ENCODE measurements around the gene GRSF1. TPM values are rescaled to one million over a fixed set of nuclear protein-coding genes. Genes with fewer than 3 reads are reported as not detected.

Gene GRSF1
- 118 and 147 TPM in 2 replicates for total RNA-seq (2014; rRNA removed; shearing (Covaris generic))
- 103 and 113 TPM in 2 replicates for polyA plus RNA-seq (2016; fragmentation: Nextera tagmentation; extraction: Ambion mirVana)

- H3F3A ChIP-seq (ENCODE audit: insufficient read depth): peaks cover 8% of the 10 kb centered on the region; the same call in 1 of the 2 replicates
- H3K4me1 ChIP-seq (ENCODE audit: insufficient read depth): peaks cover 14% of the 10 kb centered on the region
- H3K27ac ChIP-seq: peak within 1 kb of the TSS; percentile 75
- no peaks in the 10 kb centered on the region; the same call in 1 of the 2 replicates for H4K20me1 ChIP-seq (ENCODE audit: insufficient read depth)
- peak within 1 kb of the TSS; percentile 46 for H2AFZ ChIP-seq
- no peaks in the 10 kb centered on the region for H3K27me3 ChIP-seq (replicated peaks; ENCODE audit: insufficient read depth)
- peaks cover 44% of the 10 kb centered on the region for H3K79me2 ChIP-seq (ENCODE audit: insufficient read depth)
- TF ChIP-seq EZH2phosphoT487 (IDR thresholded peaks at IDR 0.05; ENCODE audit: insufficient read depth, low read depth): no peak
- TF ChIP-seq EZH2 (IDR thresholded peaks at IDR 0.05; ENCODE audit: insufficient read depth, poor library complexity, severe bottlenecking): no peak
- H3K9me3 ChIP-seq (ENCODE audit: low read depth): no peaks in the 10 kb centered on the region
- peak within 1 kb of the TSS; percentile 87 for H3K9ac ChIP-seq
- 2% methylated on average over 35 to 38 of the region's 51 CpGs for WGBS, 2 experiments (ENCODE audit: low coverage in 1 of 2, low lambda C conversion rate in 2 of 2, missing lambda C conversion rate in 2 of 2)
- H3K9me2 ChIP-seq (ENCODE audit: insufficient read depth): no peaks in the 10 kb centered on the region
- H3K4me3 ChIP-seq: peak within 1 kb of the TSS; percentile 84
- no peaks in the 10 kb centered on the region for H3K36me3 ChIP-seq (ENCODE audit: low read depth)
- peak; percentile 96 for DNase-seq
- H3K4me2 ChIP-seq (ENCODE audit: unreplicated experiment): peak within 1 kb of the TSS; percentile 80
- in situ Hi-C loops (cut with MboI): no loop called here
Observed at GRCh38 chr4:70839589-70840093, at the start of gene GRSF1. Gene GRSF1 (minus strand): TSS chr4:70839890. CDS start chr4:70839827, 63 bp downstream.

GRCh38 chr4:70885174-70885573 is 45.5 kb upstream of the GRSF1 start:
- no peak overlapping the region for H3K27ac ChIP-seq
- 59 to 64% methylated on average over 6 of the region's 6 CpGs for WGBS, 2 experiments (ENCODE audit: low coverage in 1 of 2, low lambda C conversion rate in 2 of 2, missing lambda C conversion rate in 2 of 2)

GRCh38 chr4:70880739-70881138 is 41.0 kb upstream of the GRSF1 start:
- H3K9me2 ChIP-seq (ENCODE audit: insufficient read depth): no peaks in the 10 kb centered on the region
- in situ Hi-C loops (cut with MboI): no loop called here
- H3K9me3 ChIP-seq (ENCODE audit: low read depth): no peaks in the 10 kb centered on the region
- H3K79me2 ChIP-seq (ENCODE audit: insufficient read depth): no peaks in the 10 kb centered on the region
- no peak overlapping the region for H3K9ac ChIP-seq
- H4K20me1 ChIP-seq (ENCODE audit: insufficient read depth): no peaks in the 10 kb centered on the region
- no peak overlapping the region for H3K4me2 ChIP-seq (ENCODE audit: unreplicated experiment)
- TF ChIP-seq EZH2phosphoT487 (IDR thresholded peaks at IDR 0.05; ENCODE audit: insufficient read depth, low read depth): no peak
- TF ChIP-seq EZH2 (IDR thresholded peaks at IDR 0.05; ENCODE audit: insufficient read depth, poor library complexity, severe bottlenecking): no peak
- no peak for DNase-seq
- H3F3A ChIP-seq (ENCODE audit: insufficient read depth): no peaks in the 10 kb centered on the region
- H3K36me3 ChIP-seq (ENCODE audit: low read depth): no peaks in the 10 kb centered on the region
- H3K4me3 ChIP-seq: no peak overlapping the region
- H3K4me1 ChIP-seq (ENCODE audit: insufficient read depth): no peaks in the 10 kb centered on the region; the same call in 1 of the 2 replicates
- whole genome bisulfite sequencing, 2 experiments (ENCODE audit: low coverage in 1 of 2, low lambda C conversion rate in 2 of 2, missing lambda C conversion rate in 2 of 2): 71 to 80% methylated on average over 3 of the region's 3 CpGs
- no peak overlapping the region for H2AFZ ChIP-seq
- H3K27ac ChIP-seq: no peak overlapping the region
- H3K27me3 ChIP-seq (replicated peaks; ENCODE audit: insufficient read depth): no peaks in the 10 kb centered on the region

More at GRCh38 chr4:70885174-70885573, 45.5 kb upstream of the GRSF1 start:
- DNase-seq: no peak
- no peak for TF ChIP-seq EZH2 (IDR thresholded peaks at IDR 0.05; ENCODE audit: insufficient read depth, poor library complexity, severe bottlenecking)
- no peak for TF ChIP-seq EZH2phosphoT487 (IDR thresholded peaks at IDR 0.05; ENCODE audit: insufficient read depth, low read depth)
- H3K9ac ChIP-seq: no peak overlapping the region
- no peaks in the 10 kb centered on the region for H3K9me2 ChIP-seq (ENCODE audit: insufficient read depth)
- no peaks in the 10 kb centered on the region for H3F3A ChIP-seq (ENCODE audit: insufficient read depth)
- no peaks in the 10 kb centered on the region for H3K36me3 ChIP-seq (ENCODE audit: low read depth)
- no peaks in the 10 kb centered on the region for H3K9me3 ChIP-seq (ENCODE audit: low read depth)
- no peaks in the 10 kb centered on the region for H3K4me1 ChIP-seq (ENCODE audit: insufficient read depth)
- H4K20me1 ChIP-seq (ENCODE audit: insufficient read depth): no peaks in the 10 kb centered on the region
- no peaks in the 10 kb centered on the region for H3K27me3 ChIP-seq (replicated peaks; ENCODE audit: insufficient read depth)
- H3K79me2 ChIP-seq (ENCODE audit: insufficient read depth): no peaks in the 10 kb centered on the region
- in situ Hi-C loops (cut with MboI): no loop called here
- no peak overlapping the region for H3K4me2 ChIP-seq (ENCODE audit: unreplicated experiment)
- H3K4me3 ChIP-seq: no peak overlapping the region
- no peak overlapping the region for H2AFZ ChIP-seq

GRCh38 chr4:70877556-70877955 is 37.9 kb upstream of the GRSF1 start:
- H3K9me3 ChIP-seq (ENCODE audit: low read depth): no peaks in the 10 kb centered on the region
- H3K27me3 ChIP-seq (replicated peaks; ENCODE audit: insufficient read depth): no peaks in the 10 kb centered on the region
- no peak overlapping the region for H3K27ac ChIP-seq
- no peak overlapping the region for H2AFZ ChIP-seq
- H3K79me2 ChIP-seq (ENCODE audit: insufficient read depth): no peaks in the 10 kb centered on the region
- H3K36me3 ChIP-seq (ENCODE audit: low read depth): no peaks in the 10 kb centered on the region
- 47 to 49% methylated on average over 3 of the region's 3 CpGs for WGBS, 2 experiments (ENCODE audit: low coverage in 1 of 2, low lambda C conversion rate in 2 of 2, missing lambda C conversion rate in 2 of 2)
- DNase-seq: no peak
- H3K4me1 ChIP-seq (ENCODE audit: insufficient read depth): no peaks in the 10 kb centered on the region; the same call in 1 of the 2 replicates
- H3K4me2 ChIP-seq (ENCODE audit: unreplicated experiment): no peak overlapping the region
- H3K4me3 ChIP-seq: no peak overlapping the region
- TF ChIP-seq EZH2phosphoT487 (IDR thresholded peaks at IDR 0.05; ENCODE audit: insufficient read depth, low read depth) (no peak), EZH2 (IDR thresholded peaks at IDR 0.05; ENCODE audit: insufficient read depth, poor library complexity, severe bottlenecking) (no peak)
- no peaks in the 10 kb centered on the region for H4K20me1 ChIP-seq (ENCODE audit: insufficient read depth)
- no peaks in the 10 kb centered on the region for H3F3A ChIP-seq (ENCODE audit: insufficient read depth)
- H3K9ac ChIP-seq: no peak overlapping the region
- in situ Hi-C loops (cut with MboI): no loop called here
- no peaks in the 10 kb centered on the region for H3K9me2 ChIP-seq (ENCODE audit: insufficient read depth)
